Hepatocyte (in vitro differentiated cells): ENCODE data around the gene RIMS4. TPM values are rescaled to one million over a fixed set of nuclear protein-coding genes. Genes with fewer than 3 reads are reported as not detected.

Experiments
- DNase-seq: peaks from one replicate; pipeline ENCODE4 v3.0.0-alpha.2; 2016; ENCODE audit warnings: low spot score
- H2AFZ ChIP-seq: fragments of 200-600 bp; sonication (generic); 2 replicates; pipeline ENCODE4 v1.6.0; 2016; ENCODE audit warnings: antibody characterized with exemption, mild to moderate bottlenecking
- H3K27ac ChIP-seq: fragments of 200-600 bp; sonication (generic); 2 replicates; pipeline ENCODE4 v1.5.1; 2016; ENCODE audit warnings: mild to moderate bottlenecking
- H3K27me3 ChIP-seq: fragments of 200-600 bp; sonication (generic); 2 replicates; pipeline ENCODE4 v1.6.1; 2016
- H3K36me3 ChIP-seq: fragments of 200-600 bp; sonication (generic); replicated peaks from 2 replicates; pipeline ENCODE4 v1.5.1; 2016; ENCODE audit warnings: low read depth; ENCODE audit not compliant: insufficient read depth
- H3K4me1 ChIP-seq: fragments of 200-600 bp; sonication (generic); 2 replicates; pipeline ENCODE4 v1.5.1; 2016; ENCODE audit warnings: mild to moderate bottlenecking, moderate library complexity; ENCODE audit not compliant: insufficient read depth
- H3K4me2 ChIP-seq: fragments of 200-600 bp; sonication (generic); 2 replicates; pipeline ENCODE4 v1.6.0; 2016
- H3K4me3 ChIP-seq: fragments of 200-600 bp; sonication (generic); 2 replicates; pipeline ENCODE4 v1.5.1; 2016; ENCODE audit warnings: mild to moderate bottlenecking
- H3K79me2 ChIP-seq: fragments of 200-600 bp; sonication (generic); 2 replicates; pipeline ENCODE4 v1.6.0; 2017; ENCODE audit warnings: mild to moderate bottlenecking
- H3K9me2 ChIP-seq: fragments of 200-600 bp; sonication (generic); replicated peaks from 2 replicates; pipeline ENCODE4 v1.6.0; 2017; ENCODE audit warnings: mild to moderate bottlenecking; ENCODE audit not compliant: insufficient read depth
- H3K9me3 ChIP-seq: fragments of 200-600 bp; sonication (generic); 2 replicates; pipeline ENCODE4 v1.5.1; 2016; ENCODE audit warnings: low read depth, mild to moderate bottlenecking
- H4K20me1 ChIP-seq: fragments of 200-600 bp; sonication (generic); 2 replicates; pipeline ENCODE4 v1.6.0; 2016; ENCODE audit warnings: mild to moderate bottlenecking; ENCODE audit not compliant: insufficient read depth, poor library complexity, severe bottlenecking
- CTCF ChIP-seq: fragments of 200-600 bp; sonication (generic); IDR thresholded peaks from 2 replicates; pipeline ENCODE4 v1.5.1; 2016; ENCODE audit warnings: antibody characterized with exemption, mild to moderate bottlenecking; ENCODE audit not compliant: poor library complexity
- EZH2 ChIP-seq: fragments of 200-600 bp; sonication (generic); IDR thresholded peaks from 2 replicates; pipeline ENCODE4 v1.6.1; 2016; ENCODE audit warnings: antibody characterized with exemption, mild to moderate bottlenecking, borderline replicate concordance
- EZH2phosphoT487 ChIP-seq: fragments of 200-600 bp; sonication (generic); IDR thresholded peaks from one replicate; pipeline ENCODE4 v1.6.1; 2018; ENCODE audit warnings: antibody characterized with exemption, mild to moderate bottlenecking, low read depth, moderate library complexity; ENCODE audit not compliant: unreplicated experiment, severe bottlenecking
- WGBS: methylation state at CpG from one replicate; pipeline ENCODE4 v1.1.6; 2016; ENCODE audit warnings: low lambda C conversion rate; ENCODE audit errors: missing lambda C conversion rate; 5-methylcytosine and 5-hydroxymethylcytosine counted together
- polyA plus RNA-seq: library from polyadenylated mRNA; unstranded; fragments of >200 nt; fragmentation: Nextera tagmentation; extraction: Ambion mirVana; gene quantifications from 2 replicates; pipeline ENCODE4 v1.2.1, GENCODE V29; 2016
- total RNA-seq: library from RNA; depleted of rRNA; stranded (reverse); fragments of >200 nt; gene quantifications from 2 replicates; pipeline ENCODE4 v1.2.3, GENCODE V29; 2014

The RIMS4 gene
- total and polyA plus RNA-seq, 2 experiments from 2014 or later = 5.1 to 9.0 TPM

- no peak overlapping the region for H2AFZ ChIP-seq
- H3K9me2 ChIP-seq = no peaks in the 10 kb centered on the region
- no peaks in the 10 kb centered on the region for H3K79me2 ChIP-seq
- no peaks in the 10 kb centered on the region for H3K4me1 ChIP-seq
- TF ChIP-seq CTCF (no peak), EZH2 (no peak), EZH2phosphoT487 (no peak)
- WGBS = 82% methylated on average over 7 of the region's 7 CpGs
- no peak overlapping the region for H3K27ac ChIP-seq
- H3K27me3 ChIP-seq = no peaks in the 10 kb centered on the region
- H3K9me3 ChIP-seq = no peaks in the 10 kb centered on the region
- no peaks in the 10 kb centered on the region for H4K20me1 ChIP-seq
- no peak for DNase-seq
- no peak overlapping the region for H3K4me3 ChIP-seq
- no peaks in the 10 kb centered on the region for H3K36me3 ChIP-seq
- no peak overlapping the region for H3K4me2 ChIP-seq
Measured at GRCh38 chr20:44792796-44793195, 17.6 kb downstream of the RIMS4 start.

- TF ChIP-seq EZH2phosphoT487 = no peak
- no peak for TF ChIP-seq EZH2
- no peak for TF ChIP-seq CTCF
- no peak for DNase-seq
- Histone ChIP-seq H3K27ac (no peak overlapping the region), H3K4me3 (no peak overlapping the region), H3K27me3 (no peaks in the 10 kb centered on the region), H3K4me2 (no peak overlapping the region), H4K20me1 (no peaks in the 10 kb centered on the region), H3K79me2 (no peaks in the 10 kb centered on the region), H3K9me3 (no peaks in the 10 kb centered on the region), H3K9me2 (no peaks in the 10 kb centered on the region), H2AFZ (no peak overlapping the region), H3K36me3 (no peaks in the 10 kb centered on the region), H3K4me1 (no peaks in the 10 kb centered on the region)
- WGBS = 86% methylated on average over 11 of the region's 11 CpGs
Measured at GRCh38 chr20:44790638-44791393, 19.5 kb downstream of the RIMS4 start.

- no peak for DNase-seq
- Histone ChIP-seq H3K4me2 (no peak overlapping the region), H3K79me2 (no peaks in the 10 kb centered on the region), H3K4me3 (no peak overlapping the region), H3K36me3 (no peaks in the 10 kb centered on the region), H3K27ac (no peak overlapping the region), H4K20me1 (no peaks in the 10 kb centered on the region), H3K27me3 (no peaks in the 10 kb centered on the region), H3K9me3 (no peaks in the 10 kb centered on the region), H3K4me1 (no peaks in the 10 kb centered on the region), H2AFZ (no peak overlapping the region), H3K9me2 (no peaks in the 10 kb centered on the region)
- 77% methylated on average over 10 of the region's 10 CpGs for WGBS
- TF ChIP-seq EZH2phosphoT487 (no peak), EZH2 (no peak), CTCF (no peak)
Measured at GRCh38 chr20:44788706-44789456, 21.5 kb downstream of the RIMS4 start.
